Esophagus squamous epithelium (tissue), 4 donors: ENCODE results near the gene TMEM252. TPM values are rescaled to one million over a fixed set of nuclear protein-coding genes. Genes with fewer than 3 reads are reported as not detected.

Source experiments
- total RNA-seq, 4 donors: library from RNA; depleted of rRNA; stranded (reverse); fragments of >200 nt; gene quantifications; one replicate each; pipeline ENCODE4 v1.1.0, GENCODE V29; 2016

TMEM252 gene
- total RNA-seq, 4 donors from 2014 or later, result not detected

Other genes starting within 250 kb of the TMEM252 start
- gene FOXD4L3, start 238.0 kb downstream of the TMEM252 start, total RNA-seq, result under 1 TPM in 1 of 4 donors, not detected in 3; 0.31 TPM
- 100 to 1,000 TPM in 1 of 4 donors, 10 to 100 TPM in 1, 1 to 10 TPM in 2; 4.5 to 112 (median 20.8) TPM for gene PGM5, start 184.3 kb downstream of the TMEM252 start, total RNA-seq
- under 1 TPM in 3 of 4 donors, not detected in 1; 0.38 to 0.97 (median 0.56) TPM for gene PIP5K1B, start 164.4 kb upstream of the TMEM252 start, total RNA-seq